NCI-H2107 treated with DMSO at 0.1 percent for 48 hours (cell line): ENCODE measurements around the gene CYP26B1.

ENCODE experiments used
- DNase-seq: peaks from one replicate; lab custom pipeline; 2025; ENCODE audit not compliant: unreplicated experiment; lab: John Stamatoyannopoulos, UW

The CYP26B1 gene

DNA sequence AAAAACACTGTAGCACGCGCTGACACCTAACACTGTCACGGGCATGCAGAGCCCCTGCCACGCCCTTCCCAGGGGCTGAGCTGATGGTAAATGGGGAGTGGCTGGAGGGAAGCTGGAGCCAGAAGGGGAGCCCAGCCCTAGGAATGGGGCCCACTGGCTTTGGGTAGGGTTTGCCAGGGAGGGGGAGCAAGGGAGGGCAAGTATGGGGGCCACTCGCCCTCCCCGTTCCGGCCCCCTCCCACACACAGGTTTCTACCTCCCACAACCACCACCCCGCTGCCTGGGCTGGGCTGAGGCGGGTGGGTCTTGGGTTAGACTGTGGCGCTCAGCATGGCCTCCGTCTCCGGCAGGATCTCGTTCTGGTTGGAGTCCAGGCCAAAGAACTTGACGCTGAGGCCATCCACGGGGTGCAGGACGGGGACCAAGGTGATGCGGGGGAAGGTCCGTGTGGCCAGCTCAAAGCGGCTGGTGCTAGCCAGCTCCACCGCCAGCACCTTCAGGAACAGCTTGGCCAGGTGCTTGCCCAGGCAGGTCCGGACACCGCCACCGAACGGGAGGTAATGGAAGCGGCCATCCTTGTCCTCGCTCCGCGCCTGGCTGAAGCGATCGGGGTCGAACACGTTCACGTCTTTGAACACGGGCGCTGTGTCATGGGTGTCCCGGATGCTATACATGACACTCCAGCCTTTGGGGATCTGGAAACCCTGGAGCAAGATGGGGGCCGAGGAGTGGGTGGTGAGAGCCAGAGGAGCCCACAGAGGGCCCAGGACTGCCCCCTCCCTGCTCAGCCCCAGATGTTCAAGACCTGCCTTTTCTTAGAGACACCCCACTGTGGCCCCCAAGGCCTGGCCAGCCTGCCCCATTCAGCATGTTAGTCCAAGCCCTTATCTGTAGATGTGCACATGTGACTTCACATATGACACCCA lies 15.5 kb downstream of the CYP26B1 start:
- DNase-seq = no peak

GRCh38 chr2:72131371-72131891 lies 16.2 kb downstream of the CYP26B1 start:
- no peak for DNase-seq

DNA sequence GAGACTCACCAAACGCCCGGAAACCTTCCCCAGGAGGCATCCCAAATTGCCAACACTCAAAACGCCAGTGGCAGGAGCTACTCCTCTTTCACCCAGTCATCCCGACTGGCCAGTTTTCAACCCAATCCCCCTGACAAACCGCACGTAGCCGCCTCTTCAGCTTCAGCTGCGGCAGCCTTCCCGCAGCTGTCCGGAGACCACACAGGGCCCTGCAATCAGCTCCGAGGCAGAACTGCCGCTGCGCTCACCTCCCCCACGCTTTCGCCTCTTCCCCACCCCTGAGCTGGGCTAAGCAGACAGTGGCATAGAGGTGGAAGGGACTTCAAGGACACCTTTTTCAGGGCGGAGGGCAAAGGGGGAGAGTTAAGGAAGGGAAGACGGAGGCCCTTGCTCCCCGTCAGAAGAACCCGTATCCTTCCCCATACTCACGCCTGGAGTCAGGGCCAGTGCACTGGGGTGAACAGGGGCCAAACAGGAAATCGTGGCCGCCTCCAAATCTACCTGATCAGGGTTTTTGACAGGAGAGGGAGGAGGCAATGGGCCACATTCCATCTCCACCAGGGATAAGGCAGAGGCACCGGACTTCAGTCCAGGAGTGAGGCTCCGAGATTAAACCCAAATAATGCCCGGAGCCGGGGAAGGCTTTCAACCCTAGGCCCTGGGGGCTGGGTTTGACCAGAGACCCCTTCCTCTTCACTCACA lies 16.9 kb downstream of the CYP26B1 start:
- DNase-seq = no peak

DNA sequence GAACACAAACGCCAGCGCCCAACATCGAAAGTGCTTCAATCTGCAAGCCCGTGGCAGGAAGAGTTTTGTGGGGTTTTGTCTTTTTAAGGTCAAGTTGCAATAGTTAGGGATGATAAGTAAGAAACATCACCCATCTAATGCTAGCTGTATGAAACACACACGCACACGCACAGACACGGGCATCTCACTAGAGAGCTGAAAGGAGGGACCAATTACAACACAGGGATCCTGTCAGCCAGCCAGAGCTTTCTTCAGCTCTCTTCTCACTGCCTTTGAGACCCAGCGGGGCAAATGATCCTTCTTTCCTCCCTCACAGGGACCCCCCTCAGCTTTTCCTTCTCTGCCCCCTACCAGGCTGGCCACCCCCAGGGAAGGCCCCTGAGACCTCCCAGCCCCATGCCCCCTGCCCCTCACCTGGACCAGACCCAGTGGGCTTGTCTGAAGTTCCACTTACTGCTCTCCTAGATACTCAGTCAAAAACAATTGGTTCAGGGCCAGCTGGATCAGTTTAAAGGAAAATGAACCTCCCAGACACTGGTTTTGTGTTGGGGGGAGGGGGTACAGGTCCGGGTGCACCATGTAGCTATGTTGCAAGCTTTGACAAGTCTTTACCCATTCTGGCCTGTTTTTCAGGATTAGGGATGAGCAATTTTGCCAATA lies 17.9 kb downstream of the CYP26B1 start:
- no peak for DNase-seq

- no peak for DNase-seq
Measured at GRCh38 chr2:72128843-72129227, 18.8 kb downstream of the CYP26B1 start.

DNA sequence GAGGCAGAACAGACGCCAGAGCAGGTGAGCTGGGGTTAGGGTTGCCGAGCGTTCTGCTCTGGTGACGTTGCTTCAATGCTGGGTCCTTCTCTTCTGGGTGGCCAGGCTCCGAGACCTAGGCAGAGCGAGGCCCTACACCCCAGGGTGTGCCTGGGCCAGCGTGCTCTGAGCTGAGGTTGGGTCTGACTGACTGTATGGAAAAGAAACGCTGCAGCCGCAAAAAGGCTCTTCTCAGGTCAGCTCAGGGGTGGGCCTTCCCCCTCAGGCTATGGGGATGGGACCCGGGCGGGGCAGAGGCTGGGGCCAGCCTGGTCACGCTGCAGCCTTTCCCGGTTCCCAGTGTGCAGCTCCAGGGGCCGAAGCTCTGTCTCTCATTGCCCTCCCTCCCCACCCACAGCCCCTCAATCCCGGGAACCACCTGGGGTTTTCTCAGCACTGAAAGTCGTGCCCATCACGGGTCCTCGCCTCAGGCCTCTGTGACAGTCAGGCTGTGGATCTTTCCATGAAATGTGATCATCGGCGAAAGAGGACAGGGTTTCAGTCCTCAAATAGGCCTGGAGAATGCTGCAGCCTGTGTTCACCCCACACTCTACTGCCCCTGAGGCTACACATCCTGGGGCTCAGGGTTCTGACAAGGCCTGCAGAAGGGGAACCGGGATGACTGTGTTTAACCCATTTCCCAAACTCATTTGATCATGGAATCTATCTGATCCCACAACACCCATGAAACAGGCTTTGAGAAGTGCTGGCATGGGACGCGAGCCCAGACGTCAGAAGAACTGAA lies 19.4 kb downstream of the CYP26B1 start:
- no peak for DNase-seq

GRCh38 chr2:72127401-72128058 lies 20.1 kb downstream of the CYP26B1 start:
- DNase-seq = no peak

DNA sequence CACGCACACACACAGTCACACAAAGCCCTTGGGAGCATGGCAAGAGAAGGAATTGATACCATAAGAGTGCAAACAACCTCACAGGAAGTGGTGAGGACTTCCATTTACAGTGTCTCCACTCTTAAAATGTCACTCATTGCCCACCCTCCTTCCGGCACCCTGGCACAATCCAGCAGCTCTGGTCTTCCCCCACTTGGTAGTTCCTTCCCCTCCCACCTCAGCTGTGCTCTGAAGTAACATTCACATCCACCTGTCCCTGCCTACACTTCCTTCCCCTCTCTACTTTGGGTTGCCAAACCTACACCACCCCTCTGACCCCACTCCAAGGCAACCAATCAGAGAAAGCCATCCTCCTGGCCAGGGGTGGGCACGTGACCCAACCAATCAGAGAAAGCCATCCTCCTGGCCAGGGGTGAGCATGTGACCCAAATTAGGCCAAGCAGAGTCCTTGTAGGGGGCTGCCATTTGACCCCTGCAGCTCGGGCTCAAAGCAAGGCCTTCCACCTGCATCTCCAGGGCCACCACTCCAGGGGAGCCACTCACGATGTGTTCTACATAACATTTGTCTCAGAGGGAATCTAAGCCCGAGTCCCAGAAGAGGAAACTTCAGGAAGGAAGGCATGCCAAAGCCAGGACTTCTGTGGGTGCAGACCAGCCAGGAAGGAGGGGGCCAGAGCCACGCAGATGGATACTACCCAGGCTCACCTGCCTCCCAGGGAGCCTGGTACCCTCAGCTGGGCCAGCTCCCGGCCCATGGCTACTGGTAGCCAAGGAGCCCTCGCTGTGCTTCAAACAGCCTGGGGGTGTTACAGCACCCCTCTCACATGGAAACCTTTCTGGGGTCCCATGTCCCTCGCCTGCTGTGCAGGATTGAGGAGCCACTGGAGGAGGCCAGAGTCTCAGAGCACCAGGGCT lies 21.2 kb downstream of the CYP26B1 start:
- DNase-seq = no peak

- no peak for DNase-seq
Measured at GRCh38 chr2:72124376-72124775, 23.3 kb downstream of the CYP26B1 start.

DNA sequence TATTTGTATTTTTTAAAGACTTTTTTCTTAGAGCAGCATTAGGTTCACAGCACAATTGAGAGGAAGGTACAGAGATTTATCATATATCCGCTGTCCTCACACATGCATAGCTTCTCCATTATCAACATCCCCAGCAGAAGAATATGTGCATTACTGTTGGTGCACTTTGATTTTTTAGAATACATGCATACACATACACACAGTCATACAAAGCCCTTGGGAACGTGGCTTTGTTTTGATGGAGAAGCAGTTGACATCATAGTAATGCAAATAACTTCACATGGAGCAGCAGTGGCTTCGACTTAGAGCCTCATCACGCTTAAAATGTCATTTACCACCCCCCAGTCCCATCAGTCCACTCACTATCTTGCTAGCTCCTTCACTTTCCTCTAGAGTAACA lies 26.5 kb downstream of the CYP26B1 start:
- DNase-seq = no peak

DNA sequence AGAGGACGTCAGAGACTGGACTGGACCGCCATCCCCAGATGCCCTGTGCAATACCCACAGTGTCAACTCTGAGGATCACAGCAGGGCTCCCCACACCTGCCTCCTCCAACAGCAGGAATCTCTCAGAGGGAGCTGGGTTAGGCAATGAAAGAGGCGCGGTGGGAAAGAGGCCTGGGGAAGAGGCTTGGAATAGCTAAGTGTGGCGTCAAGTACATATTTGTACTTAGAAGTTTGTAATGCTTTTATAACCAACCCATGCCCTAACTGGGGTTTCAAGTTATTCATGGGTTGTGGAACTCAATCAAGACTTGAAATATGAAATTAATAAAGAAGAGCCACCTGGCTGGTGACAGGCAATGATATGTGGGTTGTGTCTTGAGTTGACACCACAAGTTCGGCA lies 28.7 kb downstream of the CYP26B1 start:
- DNase-seq = no peak

- no peak for DNase-seq
Measured at GRCh38 chr2:72118386-72118785, 29.3 kb downstream of the CYP26B1 start.

DNA sequence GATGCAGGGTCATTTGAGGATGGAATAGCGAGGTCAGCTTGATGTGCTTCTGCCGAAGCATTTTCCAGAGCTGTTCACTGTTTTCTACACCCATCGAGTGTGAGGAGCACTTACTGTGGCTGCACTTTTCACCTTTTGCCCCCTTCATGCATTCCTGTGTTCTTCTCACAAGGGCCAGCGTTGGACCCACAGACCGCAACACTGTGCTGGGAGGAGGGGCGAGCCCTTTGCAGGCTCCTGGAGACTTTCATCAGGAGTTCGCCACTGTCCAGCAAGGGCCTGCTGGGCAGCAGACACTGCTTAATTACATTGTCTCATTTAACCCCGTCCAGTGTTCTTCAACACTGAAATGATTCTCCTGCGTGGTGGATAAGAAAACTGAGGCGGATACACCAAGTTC lies 29.9 kb downstream of the CYP26B1 start:
- no peak for DNase-seq

DNA sequence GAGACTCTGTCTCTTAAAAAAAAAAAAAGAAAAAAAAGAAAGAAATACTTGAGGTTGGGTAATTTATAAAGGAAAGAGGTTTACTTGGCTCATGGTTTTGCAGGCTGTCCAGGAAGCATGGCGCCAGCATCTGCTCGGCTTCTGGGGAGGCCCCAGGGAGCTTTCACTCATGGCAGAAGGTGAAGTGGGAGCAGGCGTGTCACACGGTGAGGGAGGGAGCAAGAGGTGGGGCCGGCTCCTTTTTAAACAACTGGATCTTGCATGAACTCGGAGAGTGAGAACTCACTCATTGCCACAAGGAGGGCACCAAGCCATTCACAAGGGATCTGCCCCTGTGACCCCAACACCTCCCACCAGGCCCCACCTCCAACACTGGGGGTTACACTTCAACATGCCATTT lies 30.6 kb downstream of the CYP26B1 start:
- DNase-seq = no peak

DNA sequence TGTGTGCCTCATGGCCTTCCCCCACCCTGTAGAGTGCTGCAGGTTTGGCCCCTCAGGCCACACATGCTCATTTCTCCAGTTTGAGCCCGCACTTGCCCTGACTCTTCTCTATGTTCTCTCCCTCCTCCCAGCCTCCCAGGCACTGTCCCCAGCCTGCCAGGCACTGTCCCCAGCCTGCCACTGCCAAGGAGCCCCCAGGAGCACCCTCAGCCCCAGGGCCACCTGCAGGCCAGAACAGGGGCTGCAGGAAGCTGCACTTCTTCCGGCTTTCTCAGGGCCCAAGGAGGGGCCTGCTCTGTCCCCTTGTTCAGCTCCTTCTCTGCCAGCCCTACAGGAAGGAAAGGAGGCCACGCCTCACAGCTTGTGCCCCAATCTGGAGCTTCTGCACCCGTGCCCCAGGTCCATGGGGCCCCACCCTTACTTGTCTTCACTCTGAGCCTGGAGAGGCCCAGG lies 31.6 kb downstream of the CYP26B1 start:
- no peak for DNase-seq

DNA sequence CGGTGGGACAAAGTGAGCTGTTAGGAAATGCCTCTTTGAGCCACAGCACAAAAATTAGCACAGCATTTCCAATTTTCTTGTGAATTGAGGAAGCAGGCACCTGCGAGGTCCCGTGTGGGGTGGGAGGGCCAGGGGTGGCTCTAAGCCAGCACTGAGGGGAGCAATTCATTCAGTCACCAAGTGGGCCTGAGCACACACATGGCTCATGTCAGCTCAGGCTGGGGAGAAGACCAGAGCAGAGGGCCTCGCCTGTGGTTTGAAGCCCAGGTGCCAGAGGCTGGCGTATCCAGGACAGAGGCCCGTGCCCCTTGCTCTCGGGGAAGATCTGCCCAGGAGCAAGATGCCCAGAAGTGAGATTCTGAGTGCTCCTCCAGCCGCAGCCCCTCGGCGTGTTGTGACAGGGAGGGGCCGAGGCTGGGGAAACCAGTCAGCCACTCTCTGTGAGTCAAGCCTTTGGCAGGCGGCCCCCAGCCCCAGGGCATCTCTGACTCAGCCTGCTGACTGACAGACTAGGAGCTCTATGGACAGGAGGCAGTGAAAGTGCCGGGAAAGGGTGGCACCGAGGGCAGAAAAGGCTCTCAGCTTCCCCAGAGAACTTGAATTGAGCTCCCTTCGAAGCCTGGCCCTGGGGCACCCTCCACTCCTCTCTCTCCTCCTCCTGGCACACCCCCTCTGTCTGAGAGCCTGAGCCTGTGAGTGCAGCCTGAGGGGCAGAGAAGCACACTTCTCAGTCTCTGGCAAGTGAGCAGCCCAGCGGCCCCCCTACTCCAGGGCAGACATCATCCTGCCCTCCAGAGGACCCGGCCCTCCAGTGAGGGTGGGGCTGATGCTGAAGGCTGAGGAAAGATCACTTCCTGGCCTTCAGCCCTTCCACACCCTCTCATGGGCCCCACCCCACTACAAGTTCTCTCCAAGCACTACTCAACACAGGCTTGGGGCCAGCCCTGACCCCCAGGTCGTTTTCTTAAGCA lies 32.3 kb downstream of the CYP26B1 start:
- DNase-seq = no peak

DNA sequence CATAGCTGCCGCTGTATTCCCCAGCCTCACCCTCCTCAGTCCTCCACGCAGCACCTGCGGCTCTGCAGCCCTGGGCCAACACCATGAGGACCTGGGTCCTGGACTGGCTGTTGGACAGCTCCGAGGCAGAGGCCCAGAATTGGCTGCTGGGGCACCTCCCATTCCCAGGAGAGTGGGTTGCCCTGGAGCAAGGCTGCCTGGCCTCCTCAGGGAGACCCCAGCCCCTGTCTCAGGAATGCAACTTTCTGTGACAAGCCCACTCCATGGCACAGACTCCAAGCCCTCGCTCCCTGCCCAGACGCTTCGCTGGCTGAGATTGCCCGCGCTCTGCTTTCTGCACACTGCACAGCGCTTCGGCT lies 33.0 kb downstream of the CYP26B1 start:
- DNase-seq = no peak
